IPS DF 4.7 (cell line): Measurements from ENCODE around the gene DNAJB6.

Experiments used
- DNase-seq: peaks from one replicate; pipeline ENCODE4 v3.0.0-alpha.2; 2013; ENCODE audit warnings: low spot score; ENCODE audit errors: extremely low read depth

DNAJB6 gene

GRCh38 chr7:157427811-157428553 lies 91.2 kb downstream of the DNAJB6 start:
- no peak for DNase-seq

GRCh38 chr7:157428554-157428945 lies 91.7 kb downstream of the DNAJB6 start:
- no peak for DNase-seq

GRCh38 chr7:157429001-157429679 lies 92.3 kb downstream of the DNAJB6 start:
- no peak for DNase-seq

- no peak for DNase-seq
These were observed 92.9 kb downstream of the DNAJB6 start for GRCh38 chr7:157429680-157430224.

GRCh38 chr7:157430721-157431120 lies 93.9 kb downstream of the DNAJB6 start:
- DNase-seq: no peak

GRCh38 chr7:157431173-157431950 lies 94.6 kb downstream of the DNAJB6 start:
- DNase-seq: no peak

- no peak for DNase-seq
These were observed 95.2 kb downstream of the DNAJB6 start for GRCh38 chr7:157431951-157432540.

GRCh38 chr7:157432541-157432956 lies 95.7 kb downstream of the DNAJB6 start:
- DNase-seq: peak; percentile 44

- no peak for DNase-seq
These were observed 96.3 kb downstream of the DNAJB6 start for GRCh38 chr7:157432957-157433576.

- DNase-seq: no peak
These were observed 96.8 kb downstream of the DNAJB6 start for GRCh38 chr7:157433628-157434027.

- no peak for DNase-seq
These were observed 97.4 kb downstream of the DNAJB6 start for GRCh38 chr7:157434231-157434630.

GRCh38 chr7:157434701-157435100 lies 97.9 kb downstream of the DNAJB6 start:
- no peak for DNase-seq

GRCh38 chr7:157436076-157436475 lies 99.3 kb downstream of the DNAJB6 start:
- no peak for DNase-seq

- DNase-seq: no peak
These were observed 100.1 kb downstream of the DNAJB6 start for GRCh38 chr7:157436763-157437480.

GRCh38 chr7:157437519-157438061 lies 100.8 kb downstream of the DNAJB6 start:
- no peak for DNase-seq

GRCh38 chr7:157438121-157439025 lies 101.6 kb downstream of the DNAJB6 start:
- DNase-seq: no peak

- no peak for DNase-seq
These were observed 102.3 kb downstream of the DNAJB6 start for GRCh38 chr7:157439149-157439548.

- no peak for DNase-seq
These were observed 103.0 kb downstream of the DNAJB6 start for GRCh38 chr7:157439761-157440160.
